SU-DHL-6 (cell line): ENCODE results near the gene MEX3D.

Experiments used
- H2AFZ ChIP-seq: fragments of 200-600 bp; sonication (generic); 2 replicates; pipeline ENCODE4 v1.6.1; 2014; ENCODE audit warnings: low read depth, mild to moderate bottlenecking, moderate library complexity, mixed read lengths, antibody characterized with exemption, low read length; ENCODE audit not compliant: severe bottlenecking
- H3F3A ChIP-seq: fragments of 200-600 bp; shearing (Covaris generic); 2 replicates; pipeline ENCODE4 v1.6.0; 2016; ENCODE audit warnings: antibody characterized with exemption, mild to moderate bottlenecking; ENCODE audit not compliant: insufficient read depth
- H3K27ac ChIP-seq: fragments of 200-600 bp; sonication (generic); 2 replicates; pipeline ENCODE4 v1.5.1; 2016; ENCODE audit warnings: low read depth, mild to moderate bottlenecking, low read length, moderate library complexity, mixed read lengths
- H3K27me3 ChIP-seq: fragments of 200-600 bp; sonication (generic), shearing (Covaris generic); 2 replicates; pipeline ENCODE4 v1.6.0; 2014; ENCODE audit warnings: mild to moderate bottlenecking, low read length
- H3K36me3 ChIP-seq: fragments of 200-600 bp; sonication (generic); 2 replicates; pipeline ENCODE4 v1.6.1; 2014; ENCODE audit warnings: mild to moderate bottlenecking, low read length, mixed read lengths
- H3K4me2 ChIP-seq: fragments of 300-600, 200-600 bp; shearing (Covaris generic), sonication (generic); 2 replicates; pipeline ENCODE4 v1.6.0; 2014; ENCODE audit warnings: low read length, low read depth, mild to moderate bottlenecking; ENCODE audit not compliant: poor library complexity, severe bottlenecking
- H3K4me3 ChIP-seq: fragments of 200-600 bp; sonication (generic); 2 replicates; pipeline ENCODE4 v1.5.1; 2014; ENCODE audit warnings: antibody characterized with exemption, low read length, mild to moderate bottlenecking, mixed read lengths; ENCODE audit not compliant: insufficient read depth, poor library complexity, severe bottlenecking
- H3K79me2 ChIP-seq: fragments of 200-600 bp; sonication (generic); 2 replicates; pipeline ENCODE4 v1.6.1; 2014; ENCODE audit warnings: mild to moderate bottlenecking, low read length, moderate library complexity; ENCODE audit not compliant: insufficient read depth
- H3K9ac ChIP-seq: fragments of 200-600 bp; sonication (generic); 2 replicates; pipeline ENCODE4 v1.7.0; 2014; ENCODE audit warnings: mild to moderate bottlenecking, low read length
- H3K9me2 ChIP-seq: fragments of 200-600 bp; sonication (generic); replicated peaks from 2 replicates; pipeline ENCODE4 v1.6.1; 2014; ENCODE audit warnings: low read length; ENCODE audit not compliant: insufficient read depth
- H3K9me3 ChIP-seq: fragments of 200-600 bp; sonication (generic); 2 replicates; pipeline ENCODE4 v1.6.1; 2014; ENCODE audit warnings: low read length, mixed read lengths; ENCODE audit not compliant: insufficient read depth
- H4K20me1 ChIP-seq: fragments of 200-600 bp; sonication (generic); 2 replicates; pipeline ENCODE4 v1.6.1; 2014; ENCODE audit warnings: low read depth, mild to moderate bottlenecking, antibody characterized with exemption, low read length, moderate library complexity, mixed read lengths
- CTCF ChIP-seq: fragments of 200-600 bp; sonication (generic); IDR thresholded peaks from one replicate; pipeline ENCODE4 v1.5.1; 2017; ENCODE audit warnings: antibody characterized with exemption, mild to moderate bottlenecking, low read length, moderate library complexity; ENCODE audit not compliant: insufficient read depth, poor library complexity, severe bottlenecking
- EZH2phosphoT487 ChIP-seq: fragments of 200-600 bp; sonication (generic), shearing (Covaris generic); conservative IDR thresholded peaks from 2 replicates; pipeline ENCODE4 v1.6.1; 2018; ENCODE audit warnings: mild to moderate bottlenecking, antibody characterized with exemption, low read length, moderate library complexity, mixed read lengths

Gene MEX3D

DNA sequence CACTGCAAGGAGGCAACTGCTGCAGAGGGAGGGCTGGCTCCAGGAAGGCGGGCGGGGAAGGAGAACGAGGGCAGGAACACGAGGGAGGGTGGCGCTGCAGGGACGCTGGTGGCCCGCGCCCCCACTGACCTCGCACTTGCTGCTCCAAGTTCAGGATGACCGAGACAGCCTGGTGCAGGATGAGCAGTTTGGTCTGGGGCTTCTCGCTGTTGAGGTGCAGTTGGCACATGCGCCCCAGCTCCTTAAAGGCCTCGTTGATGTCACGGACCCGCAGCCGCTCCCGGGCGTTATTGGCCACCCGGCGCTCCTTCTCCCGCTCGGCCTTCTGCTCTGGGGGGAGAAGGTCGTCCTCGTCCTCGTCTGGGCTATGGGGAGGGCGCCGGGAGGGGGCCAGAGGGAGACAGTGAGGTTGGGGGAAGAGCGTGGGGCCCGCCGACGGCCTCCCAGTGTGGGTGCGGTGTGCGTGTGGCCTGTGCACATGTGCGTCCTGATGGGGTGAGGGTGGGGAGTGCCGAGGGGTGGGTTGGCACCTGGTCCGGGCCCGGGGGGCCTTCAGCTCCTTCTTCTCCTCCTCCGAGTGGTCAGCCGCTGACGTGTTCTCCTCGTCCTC is 47.1 kb upstream of the MEX3D start:
- H3K4me3 ChIP-seq = no peak overlapping the region
- no peak overlapping the region for H3K27ac ChIP-seq
- peaks cover 20% of the 10 kb centered on the region for H3F3A ChIP-seq
- H3K9me2 ChIP-seq = no peaks in the 10 kb centered on the region
- peaks cover 17% of the 10 kb centered on the region; the same call in 1 of the 2 replicates for H3K36me3 ChIP-seq
- TF ChIP-seq EZH2phosphoT487 (no peak), CTCF (no peak)
- no peaks in the 10 kb centered on the region for H3K27me3 ChIP-seq
- H3K9ac ChIP-seq = no peak overlapping the region
- no peaks in the 10 kb centered on the region for H3K9me3 ChIP-seq
- no peaks in the 10 kb centered on the region for H4K20me1 ChIP-seq
- no peak overlapping the region for H2AFZ ChIP-seq
- H3K4me2 ChIP-seq = no peak overlapping the region
- H3K79me2 ChIP-seq = no peaks in the 10 kb centered on the region

DNA sequence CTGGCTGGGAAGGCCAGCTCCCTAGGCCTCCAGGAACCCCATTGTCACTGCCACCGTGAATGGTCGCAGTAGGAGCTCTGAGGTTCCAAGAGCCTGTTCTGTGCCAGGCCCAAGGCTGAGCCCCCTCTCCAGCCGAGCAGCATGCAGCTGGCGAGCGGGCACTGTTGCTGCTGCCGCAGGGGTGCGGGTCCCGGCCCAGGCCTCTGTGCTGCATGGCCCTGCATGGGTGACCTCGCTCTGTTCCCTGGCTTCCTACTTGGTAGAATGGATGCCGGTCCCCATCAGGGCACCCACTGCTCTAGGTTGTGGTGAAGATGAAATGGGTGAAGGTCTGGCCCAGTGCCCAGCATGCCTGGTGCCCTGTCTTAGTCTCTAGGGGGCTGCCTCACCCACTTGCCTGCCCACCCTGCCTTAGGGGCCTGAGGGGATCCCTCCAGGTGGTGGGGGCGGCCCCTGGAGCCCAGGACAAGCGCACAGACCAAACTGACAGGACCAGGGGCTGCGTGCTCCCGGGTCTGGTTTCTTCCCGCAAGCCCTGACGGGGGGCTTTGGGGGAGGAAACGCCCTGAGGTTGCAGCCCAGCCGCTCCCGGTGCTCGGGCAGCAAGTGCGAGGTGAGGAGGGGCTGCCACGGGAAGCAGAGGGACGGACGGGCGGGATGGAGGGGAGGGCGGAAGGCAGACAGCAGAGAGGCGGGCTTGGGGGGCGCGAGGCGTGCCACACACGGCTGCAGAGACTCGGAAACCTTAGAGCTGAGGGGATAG is 45.9 kb upstream of the MEX3D start:
- no peaks in the 10 kb centered on the region for H3K27me3 ChIP-seq
- no peak overlapping the region for H3K27ac ChIP-seq
- H3K9me2 ChIP-seq = no peaks in the 10 kb centered on the region
- H3K79me2 ChIP-seq = no peaks in the 10 kb centered on the region
- H2AFZ ChIP-seq = no peak overlapping the region
- H3K9ac ChIP-seq = no peak overlapping the region
- H4K20me1 ChIP-seq = no peaks in the 10 kb centered on the region
- TF ChIP-seq EZH2phosphoT487 (no peak), CTCF (no peak)
- no peak overlapping the region for H3K4me2 ChIP-seq
- peaks cover 17% of the 10 kb centered on the region; the same call in 1 of the 2 replicates for H3K36me3 ChIP-seq
- H3F3A ChIP-seq = peaks cover 32% of the 10 kb centered on the region
- H3K4me3 ChIP-seq = no peak overlapping the region
- H3K9me3 ChIP-seq = no peaks in the 10 kb centered on the region

DNA sequence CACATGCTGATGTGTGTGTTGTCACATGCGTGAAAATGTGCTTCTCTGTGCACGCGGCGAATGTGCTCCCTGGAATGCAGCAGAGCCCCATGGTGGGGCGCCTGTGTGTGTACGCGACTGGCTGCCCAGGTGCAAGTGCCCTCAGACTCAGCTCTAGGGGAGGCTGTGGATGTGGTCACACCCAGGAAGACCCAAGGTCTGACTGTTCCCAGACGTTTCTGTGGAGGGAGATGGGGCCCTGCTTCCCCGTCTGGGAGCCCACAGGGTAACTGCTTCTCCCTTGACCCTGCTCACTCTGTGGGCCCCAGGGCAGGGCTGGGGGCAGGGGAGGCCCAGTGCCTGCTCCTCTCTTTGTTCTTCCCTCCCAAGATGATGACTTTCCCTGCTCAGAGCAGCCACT is 45.0 kb upstream of the MEX3D start:
- Histone ChIP-seq H3K4me3 (no peak overlapping the region), H3K9ac (no peak overlapping the region), H3K27me3 (no peaks in the 10 kb centered on the region), H3K79me2 (no peaks in the 10 kb centered on the region), H3K4me2 (no peak overlapping the region), H2AFZ (no peak overlapping the region), H3K36me3 (peaks cover 17% of the 10 kb centered on the region; the same call in 1 of the 2 replicates), H3K27ac (no peak overlapping the region), H3K9me3 (no peaks in the 10 kb centered on the region), H4K20me1 (no peaks in the 10 kb centered on the region), H3F3A (peaks cover 41% of the 10 kb centered on the region), H3K9me2 (no peaks in the 10 kb centered on the region)
- TF ChIP-seq EZH2phosphoT487 (no peak), CTCF (no peak)
